HepG2 (cell line): ENCODE measurements around the gene HS6ST2.
A peak's percentile ranks its signal among the peaks of the same experiment; 100 is the strongest.

Source experiments
- CREB1 ChIP-seq, 2 experiments: fragments of 450-650 bp in 1 of 2; IDR thresholded peaks; 2 replicates each; pipeline ENCODE4 v1.6.1; 2016 to 2017; ENCODE audit warnings: control low read depth in 1 of 2, mild to moderate bottlenecking in 1 of 2, missing compliant biosample characterization in 1 of 2, missing genetic modification characterization in 1 of 2
- CTCF ChIP-seq: sonication (generic); formaldehyde crosslinking; IDR thresholded peaks from 2 replicates; pipeline ENCODE4 v1.5.0; 2020; ENCODE audit warnings: mild to moderate bottlenecking, missing genetic modification reagents, moderate library complexity
- EP300 ChIP-seq, 3 experiments: sonication (generic) in 1 of 3; formaldehyde crosslinking in 1 of 3; IDR thresholded peaks; 2 replicates each; pipeline versions ENCODE4 v1.5.1 to v1.6.1; 2011 to 2020; ENCODE audit warnings: low read depth in 2 of 3, low read length in 2 of 3, borderline replicate concordance in 1 of 3, improper control_type of control experiment in 1 of 3, mild to moderate bottlenecking in 1 of 3, missing genetic modification reagents in 1 of 3, moderate library complexity in 1 of 3
- EZH2 ChIP-seq: conservative IDR thresholded peaks from 2 replicates; pipeline ENCODE4 v1.6.1; 2012; ENCODE audit warnings: mild to moderate bottlenecking, low read depth, low read length, moderate library complexity
- HNF4A ChIP-seq: sonication (generic); formaldehyde crosslinking; IDR thresholded peaks from 2 replicates; pipeline ENCODE4 v1.4.0; 2020; ENCODE audit warnings: missing genetic modification reagents
- KDM5A ChIP-seq: fragments of 200-600 bp; sonication (generic); IDR thresholded peaks from 2 replicates; pipeline ENCODE4 v1.7.0; 2018; ENCODE audit warnings: antibody characterized with exemption, mild to moderate bottlenecking, low read length, borderline replicate concordance
- PTBP1 ChIP-seq: fragments of 200-400 bp; formaldehyde crosslinking; IDR thresholded peaks from 2 replicates; pipeline ENCODE4 v1.6.1; 2018; ENCODE audit warnings: low read length, low read depth; ENCODE audit not compliant: poor library complexity, severe bottlenecking
- SRSF1 ChIP-seq: fragments of 200-400 bp; formaldehyde crosslinking; optimal IDR thresholded peaks from 2 replicates; pipeline ENCODE3; 2017; ENCODE audit warnings: mild to moderate bottlenecking, low read depth, low read length, moderate library complexity
- TRIM24 ChIP-seq: sonication (generic); formaldehyde crosslinking; IDR thresholded peaks from 2 replicates; pipeline ENCODE4 v1.8.0; 2022; ENCODE audit warnings: mild to moderate bottlenecking, missing genetic modification reagents
- ZNF343 ChIP-seq: sonication (generic); formaldehyde crosslinking; IDR thresholded peaks from 2 replicates; pipeline ENCODE4 v1.4.0; 2020; ENCODE audit warnings: mild to moderate bottlenecking, missing genetic modification reagents
- ZSCAN5A ChIP-seq: sonication (generic); formaldehyde crosslinking; IDR thresholded peaks from 2 replicates; pipeline ENCODE4 v1.8.0; 2022; ENCODE audit warnings: mild to moderate bottlenecking, missing genetic modification reagents, borderline replicate concordance
- TF ChIP-seq, protein P1 (sequence below): sonication (generic); formaldehyde crosslinking; IDR thresholded peaks from 2 replicates; pipeline ENCODE4 v1.8.1; 2023; ENCODE audit warnings: mild to moderate bottlenecking, missing genetic modification reagents
- TF ChIP-seq, protein P2 (sequence below): fragments of 450-650 bp; IDR thresholded peaks from 2 replicates; pipeline ENCODE4 v1.6.1; 2017; ENCODE audit warnings: mild to moderate bottlenecking

DNA sequence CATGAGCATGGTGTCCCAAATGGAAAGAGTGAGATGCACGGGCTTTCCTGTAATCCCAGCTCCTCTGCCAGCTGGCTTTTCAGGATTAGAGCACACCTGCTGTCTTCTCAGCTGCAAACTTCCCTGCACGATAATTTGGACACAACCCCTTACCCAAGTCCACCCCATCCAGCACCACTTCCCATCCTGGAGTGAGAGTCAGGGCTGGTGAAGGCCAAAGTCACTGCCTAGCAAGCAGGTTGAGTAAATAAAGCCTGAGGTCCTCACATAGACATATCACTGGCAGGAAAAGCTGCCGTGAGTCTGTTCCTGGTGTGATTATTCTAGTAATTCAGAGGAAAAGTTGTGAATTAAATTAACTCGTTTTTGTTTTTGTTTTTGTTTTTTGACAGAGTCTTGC lies 355.7 kb downstream of the HS6ST2 start:
- TF ChIP-seq, protein P1, sequence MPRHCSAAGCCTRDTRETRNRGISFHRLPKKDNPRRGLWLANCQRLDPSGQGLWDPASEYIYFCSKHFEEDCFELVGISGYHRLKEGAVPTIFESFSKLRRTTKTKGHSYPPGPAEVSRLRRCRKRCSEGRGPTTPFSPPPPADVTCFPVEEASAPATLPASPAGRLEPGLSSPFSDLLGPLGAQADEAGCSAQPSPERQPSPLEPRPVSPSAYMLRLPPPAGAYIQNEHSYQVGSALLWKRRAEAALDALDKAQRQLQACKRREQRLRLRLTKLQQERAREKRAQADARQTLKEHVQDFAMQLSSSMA (CRISPR knock-in tag), result no peak
- no peak for TF ChIP-seq KDM5A
- 0 out of 2 replicates have a peak, but pooled peaks have one; percentile 9 for TF ChIP-seq HNF4A (CRISPR knock-in tag)
- TF ChIP-seq CREB1 (IDR thresholded peaks at IDR 0.05), result no peak
- no peak for TF ChIP-seq CREB1 (CRISPR knock-in tag; IDR thresholded peaks at IDR 0.05)
- TF ChIP-seq EP300 (IDR thresholded peaks at IDR 0.05; ENCODE audit: low read depth in 2 of 2, low read length in 2 of 2), result no peak
- TF ChIP-seq EP300 (CRISPR knock-in tag; IDR thresholded peaks at IDR 0.05; ENCODE audit: borderline replicate concordance), result no peak
- TF ChIP-seq PTBP1, result no peak
- TF ChIP-seq, protein P2, sequence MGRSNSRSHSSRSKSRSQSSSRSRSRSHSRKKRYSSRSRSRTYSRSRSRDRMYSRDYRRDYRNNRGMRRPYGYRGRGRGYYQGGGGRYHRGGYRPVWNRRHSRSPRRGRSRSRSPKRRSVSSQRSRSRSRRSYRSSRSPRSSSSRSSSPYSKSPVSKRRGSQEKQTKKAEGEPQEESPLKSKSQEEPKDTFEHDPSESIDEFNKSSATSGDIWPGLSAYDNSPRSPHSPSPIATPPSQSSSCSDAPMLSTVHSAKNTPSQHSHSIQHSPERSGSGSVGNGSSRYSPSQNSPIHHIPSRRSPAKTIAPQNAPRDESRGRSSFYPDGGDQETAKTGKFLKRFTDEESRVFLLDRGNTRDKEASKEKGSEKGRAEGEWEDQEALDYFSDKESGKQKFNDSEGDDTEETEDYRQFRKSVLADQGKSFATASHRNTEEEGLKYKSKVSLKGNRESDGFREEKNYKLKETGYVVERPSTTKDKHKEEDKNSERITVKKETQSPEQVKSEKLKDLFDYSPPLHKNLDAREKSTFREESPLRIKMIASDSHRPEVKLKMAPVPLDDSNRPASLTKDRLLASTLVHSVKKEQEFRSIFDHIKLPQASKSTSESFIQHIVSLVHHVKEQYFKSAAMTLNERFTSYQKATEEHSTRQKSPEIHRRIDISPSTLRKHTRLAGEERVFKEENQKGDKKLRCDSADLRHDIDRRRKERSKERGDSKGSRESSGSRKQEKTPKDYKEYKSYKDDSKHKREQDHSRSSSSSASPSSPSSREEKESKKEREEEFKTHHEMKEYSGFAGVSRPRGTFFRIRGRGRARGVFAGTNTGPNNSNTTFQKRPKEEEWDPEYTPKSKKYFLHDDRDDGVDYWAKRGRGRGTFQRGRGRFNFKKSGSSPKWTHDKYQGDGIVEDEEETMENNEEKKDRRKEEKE, result no peak
- no peak for TF ChIP-seq CTCF (CRISPR knock-in tag)
- TF ChIP-seq TRIM24, result no peak
- no peak for TF ChIP-seq EZH2
- TF ChIP-seq ZNF343 (CRISPR knock-in tag), result no peak
- no peak for TF ChIP-seq ZSCAN5A
- TF ChIP-seq SRSF1, result no peak
